Myocyte (in vitro differentiated cells): ENCODE data around the gene SSR3. TPM values are rescaled to one million over a fixed set of nuclear protein-coding genes. Genes with fewer than 3 reads are reported as not detected.
"Not testable (repeated sequence)": the region's sequence is repeated elsewhere in the genome, so short reads cannot be mapped to it uniquely, and the experiment has no call there.

Source experiments
- DNase-seq: peaks from one replicate; pipeline ENCODE4 v3.0.0-alpha.2; 2012; ENCODE audit warnings: low read depth
- polyA plus RNA-seq: library from polyadenylated mRNA; unstranded; fragments of >200 nt; gene quantifications from one replicate; pipeline ENCODE4 v1.2.1, GENCODE V29; 2012; ENCODE audit warnings: missing spikeins
- total RNA-seq: library from RNA; depleted of rRNA; stranded (reverse); fragments of >200 nt; gene quantifications from 2 replicates; pipeline ENCODE4 v1.2.3, GENCODE V29; 2014

The SSR3 gene
- total RNA-seq = 338 and 358 TPM in 2 replicates
- 423 TPM for polyA plus RNA-seq

- DNase-seq = peak; percentile 100
These were observed at the start of gene SSR3 for GRCh38 chr3:156554842-156555687. TSS of gene SSR3 (minus strand) at chr3:156555117. CDS start at chr3:156555089, 28 bp downstream.

- no peak for DNase-seq
These were observed 49.2 kb upstream of the SSR3 start for GRCh38 chr3:156604064-156604641.

GRCh38 chr3:156603379-156604017, 48.6 kb upstream of the SSR3 start:
- DNase-seq = no peak

GRCh38 chr3:156602424-156602823, 47.5 kb upstream of the SSR3 start:
- DNase-seq = no peak

DNA sequence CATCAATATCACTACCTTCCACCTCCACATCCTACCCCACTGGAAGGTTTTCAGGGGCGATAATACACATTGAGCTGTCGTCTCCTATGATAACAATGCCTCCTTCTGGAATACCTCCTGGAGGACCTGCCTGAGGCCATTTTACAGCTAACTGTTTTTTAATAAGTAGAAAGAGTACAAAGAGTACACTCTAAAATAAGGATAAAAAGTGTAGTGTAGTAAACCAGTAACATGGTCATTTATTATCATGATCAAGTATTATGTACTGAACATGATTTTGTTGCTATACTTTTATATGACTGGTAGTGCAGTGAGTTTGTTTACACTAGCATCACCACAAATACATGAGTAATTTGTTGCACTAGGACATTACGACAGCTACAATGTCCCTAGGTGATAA, 46.6 kb upstream of the SSR3 start:
- no peak for DNase-seq

DNA sequence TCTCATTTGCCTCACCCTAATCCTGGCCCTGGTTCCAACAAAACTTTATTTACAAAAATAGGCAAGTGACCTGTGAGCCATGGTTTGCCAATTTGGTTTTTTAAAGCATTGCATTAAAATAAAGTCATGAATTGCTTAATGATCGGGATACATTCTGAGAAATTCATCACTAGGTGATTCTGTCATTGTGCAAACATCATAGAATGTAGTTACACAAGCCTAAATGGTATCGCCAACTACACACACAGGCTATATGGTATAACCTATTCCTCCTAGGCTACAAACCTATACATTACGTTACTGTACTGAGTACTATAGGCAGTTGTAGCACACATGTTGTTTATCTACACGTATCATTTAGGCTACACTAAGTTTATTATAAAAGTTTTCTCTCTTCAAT, 45.9 kb upstream of the SSR3 start:
- no peak for DNase-seq

DNA sequence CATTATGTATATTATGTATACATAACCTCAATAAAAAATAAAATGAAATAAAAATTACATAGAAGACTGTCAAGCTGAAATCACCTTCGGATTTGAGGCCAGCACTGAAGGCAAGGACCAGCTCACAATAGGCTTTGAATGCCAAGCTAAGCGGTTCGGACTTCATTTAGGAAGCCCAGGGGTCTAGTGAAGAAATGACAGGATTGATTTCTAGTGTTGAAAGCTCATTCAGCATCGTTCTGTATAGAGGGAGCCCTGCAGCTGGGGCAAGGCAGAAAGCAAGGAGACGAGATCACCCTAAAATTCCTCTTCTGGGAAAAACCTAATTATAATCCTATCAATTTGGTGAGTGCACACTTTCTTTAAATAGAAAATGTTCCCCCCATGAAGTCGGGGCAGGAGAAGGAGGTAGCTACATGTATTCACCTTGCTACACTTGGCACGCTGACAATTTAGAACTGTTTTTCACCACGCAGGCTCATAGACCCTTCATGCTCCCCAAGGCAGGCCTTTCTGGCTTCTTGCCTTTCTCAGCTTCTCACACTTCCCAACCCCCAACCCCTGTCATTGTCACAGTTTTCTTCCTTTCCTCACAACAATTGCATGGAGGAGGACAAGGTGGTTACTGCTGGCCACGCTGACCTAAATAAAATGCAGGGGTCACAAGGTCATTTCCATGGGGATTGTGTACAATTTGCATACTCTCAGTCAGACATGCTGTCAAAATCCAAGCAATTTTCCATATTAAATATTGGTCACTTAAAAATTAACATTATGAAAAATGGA, 44.4 kb upstream of the SSR3 start:
- DNase-seq = no peak

DNA sequence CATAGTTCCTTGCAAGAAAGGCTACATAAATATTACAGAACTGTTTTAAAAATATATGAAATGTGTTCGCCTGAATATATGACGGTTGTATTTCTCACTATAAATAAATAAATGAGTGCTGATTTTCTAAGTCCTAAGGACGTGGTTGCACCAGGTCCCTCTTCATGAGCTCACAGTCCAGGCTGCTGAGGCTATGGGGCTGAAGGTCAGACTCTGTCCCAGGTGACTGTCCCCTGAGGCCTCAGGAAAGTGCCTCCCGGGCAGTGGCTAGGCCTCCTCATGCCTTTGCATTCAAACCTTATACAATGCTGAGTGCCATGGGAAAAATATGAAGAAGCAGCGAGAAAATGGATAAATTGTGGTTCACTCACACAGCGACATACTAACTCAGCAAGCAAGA, 43.5 kb upstream of the SSR3 start:
- DNase-seq = no peak

DNA sequence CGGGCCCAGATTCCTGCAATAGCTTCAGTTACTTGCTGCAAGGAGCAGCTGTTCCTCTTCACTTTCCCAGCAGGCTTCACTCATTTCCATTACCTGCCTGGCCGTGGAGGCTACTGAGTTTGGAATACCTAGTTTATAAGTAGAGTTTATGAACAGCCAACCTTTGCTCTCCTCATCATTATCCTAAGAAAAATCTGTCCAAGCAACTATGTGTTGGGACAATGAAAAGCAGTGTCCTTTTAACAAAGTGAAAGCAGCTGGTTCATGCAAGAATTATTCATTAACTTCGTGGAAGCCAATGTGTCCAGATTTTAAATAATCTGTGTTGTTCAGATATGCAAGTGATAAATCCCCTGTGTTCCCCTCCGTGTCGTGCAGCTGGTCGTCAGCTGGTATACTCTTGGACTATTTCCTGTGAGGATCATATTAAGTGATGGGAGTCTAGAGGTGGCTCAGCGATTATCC, 39.3 kb upstream of the SSR3 start:
- peak; percentile 24 for DNase-seq

GRCh38 chr3:156593814-156594213, 38.9 kb upstream of the SSR3 start:
- DNase-seq = no peak

DNA sequence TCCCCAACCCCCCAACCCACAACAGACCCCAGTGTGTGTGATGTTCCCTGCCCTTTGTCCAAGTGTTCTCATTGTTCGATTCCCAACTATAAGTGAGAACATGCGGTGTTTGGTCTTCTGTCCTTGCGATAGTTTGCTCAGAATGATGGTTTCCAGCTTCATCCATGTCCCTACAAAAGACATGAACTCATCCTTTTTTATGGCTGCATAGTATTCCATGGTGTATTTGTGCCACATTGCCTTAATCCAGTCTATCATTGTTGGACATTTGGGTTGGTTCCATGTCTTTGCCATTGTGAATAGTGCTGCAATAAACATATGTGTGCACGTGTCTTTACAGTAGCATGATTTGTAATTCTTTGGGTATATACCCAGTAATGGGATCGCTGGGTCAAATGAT, 34.9 kb upstream of the SSR3 start:
- not testable (repeated sequence) for DNase-seq

DNA sequence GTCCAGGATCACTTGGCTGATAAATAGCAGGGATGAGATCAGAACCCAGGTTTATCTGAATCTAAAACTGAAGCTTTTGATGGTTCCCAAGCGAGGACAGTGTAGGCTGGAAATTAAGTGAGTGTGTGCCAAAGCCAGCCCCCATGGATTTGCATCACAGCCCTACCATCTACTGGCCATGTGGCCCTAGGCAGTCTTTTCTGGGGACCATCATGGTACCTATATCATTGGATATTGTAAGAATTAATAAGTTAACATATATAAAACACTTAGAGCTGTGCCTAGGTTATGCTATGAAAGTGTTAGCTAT, 32.8 kb upstream of the SSR3 start:
- DNase-seq = no peak

DNA sequence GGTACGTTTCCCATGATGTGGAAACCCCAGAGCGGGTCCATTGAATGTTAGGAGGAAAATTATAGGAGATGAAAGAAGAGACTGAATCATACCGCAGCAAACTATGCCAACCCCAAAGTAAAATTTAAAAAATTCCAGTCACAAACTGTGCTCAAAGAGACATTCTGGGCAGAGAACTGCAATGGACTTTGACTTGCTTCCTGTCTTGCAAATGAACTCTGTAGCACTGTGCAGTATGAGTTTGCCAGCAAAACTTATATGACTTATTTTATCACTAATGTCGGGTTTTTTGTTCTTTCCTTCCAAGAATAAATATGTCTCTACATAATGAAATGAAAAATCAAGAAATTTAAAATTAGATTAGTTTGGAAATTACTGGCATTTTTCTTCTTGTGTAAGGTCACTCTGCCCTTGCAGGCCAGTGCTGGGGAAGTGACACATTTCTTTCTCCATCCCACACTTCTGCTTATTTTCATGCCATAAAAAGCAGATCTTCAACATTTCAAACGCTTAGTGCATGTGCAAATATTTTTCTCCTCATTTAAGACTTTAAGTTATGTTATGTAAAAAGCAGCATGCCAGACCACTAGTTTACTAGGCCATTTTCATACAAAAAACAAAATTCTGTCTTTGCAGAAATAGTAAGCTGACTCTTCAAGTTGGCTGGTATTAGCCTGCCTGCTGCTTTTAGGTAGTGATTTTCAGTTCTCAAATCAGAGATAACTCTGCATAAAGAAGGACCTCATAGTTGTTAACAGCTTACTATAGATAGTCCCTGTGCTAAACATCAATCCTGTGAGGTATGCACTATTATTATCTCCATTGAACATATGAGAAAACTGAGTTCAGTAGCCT, 32.2 kb upstream of the SSR3 start:
- no peak for DNase-seq

DNA sequence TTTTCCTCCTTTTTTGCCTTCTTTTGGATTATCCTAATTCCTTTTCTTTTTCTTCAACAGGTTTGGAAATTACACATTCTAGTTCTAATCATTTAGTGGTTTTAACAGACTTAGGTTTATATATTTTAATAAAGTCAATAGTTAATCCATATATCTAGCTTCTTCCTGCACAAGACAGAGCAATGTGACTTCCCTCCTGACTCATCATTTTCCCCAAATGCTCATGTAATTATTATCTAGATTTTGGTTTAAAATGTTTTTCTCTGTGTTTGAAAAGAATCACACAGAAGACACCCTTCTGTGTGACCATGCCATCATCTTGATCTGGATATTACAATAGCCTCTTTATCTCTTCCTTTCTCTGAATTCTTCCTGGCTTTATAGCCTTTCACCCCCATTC, 28.6 kb upstream of the SSR3 start:
- DNase-seq = no peak

DNA sequence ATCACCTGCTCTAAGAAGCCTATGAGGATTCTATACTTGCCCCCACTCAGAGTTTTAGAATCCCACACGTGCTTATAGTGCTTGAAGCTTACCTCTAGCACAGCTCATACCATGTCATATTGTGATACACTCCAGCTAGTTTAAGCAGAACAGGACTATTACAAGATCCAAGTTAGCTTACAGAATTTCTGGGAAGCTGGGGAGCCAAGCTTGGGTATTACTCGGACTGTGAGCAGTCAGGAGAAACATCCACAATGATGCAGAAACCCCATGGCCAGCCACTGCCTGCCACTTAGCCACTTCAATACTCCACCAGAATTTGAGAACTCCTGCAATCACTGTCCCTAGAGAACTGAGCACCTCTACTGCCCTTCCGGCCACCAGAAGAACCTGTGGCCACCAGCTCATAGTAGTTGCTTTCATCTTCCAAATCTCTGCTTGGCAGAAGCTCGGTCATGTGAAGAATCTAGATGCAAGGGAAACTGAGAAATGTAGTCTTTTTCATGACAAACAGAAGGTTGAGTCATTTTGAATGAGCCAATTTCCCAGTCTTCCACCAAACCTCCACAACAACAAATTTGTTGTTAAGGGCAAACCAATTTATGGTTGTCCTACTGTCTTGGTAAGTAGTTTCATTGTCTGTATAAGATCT, 27.7 kb upstream of the SSR3 start:
- no peak for DNase-seq

- no peak for DNase-seq
These were observed 27.0 kb upstream of the SSR3 start for GRCh38 chr3:156581954-156582353.

DNA sequence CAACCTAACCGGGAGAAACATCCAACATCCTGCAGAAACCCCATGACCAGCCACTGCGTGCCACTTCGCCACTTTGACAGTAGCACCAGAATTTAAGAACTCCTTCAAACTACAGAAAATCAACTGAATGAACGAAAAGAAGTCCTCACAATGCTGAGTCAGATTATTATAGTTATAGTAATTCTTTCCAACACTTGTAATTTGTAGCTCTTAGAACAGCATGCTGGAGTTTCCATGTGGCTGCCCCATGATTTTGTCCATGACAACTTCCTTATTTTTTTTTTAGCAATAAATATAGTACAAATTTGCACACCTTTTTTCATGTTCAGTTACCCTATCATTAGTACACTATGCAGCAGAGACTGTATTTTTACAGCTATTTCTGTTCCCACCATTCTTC, 26.1 kb upstream of the SSR3 start:
- DNase-seq = no peak

DNA sequence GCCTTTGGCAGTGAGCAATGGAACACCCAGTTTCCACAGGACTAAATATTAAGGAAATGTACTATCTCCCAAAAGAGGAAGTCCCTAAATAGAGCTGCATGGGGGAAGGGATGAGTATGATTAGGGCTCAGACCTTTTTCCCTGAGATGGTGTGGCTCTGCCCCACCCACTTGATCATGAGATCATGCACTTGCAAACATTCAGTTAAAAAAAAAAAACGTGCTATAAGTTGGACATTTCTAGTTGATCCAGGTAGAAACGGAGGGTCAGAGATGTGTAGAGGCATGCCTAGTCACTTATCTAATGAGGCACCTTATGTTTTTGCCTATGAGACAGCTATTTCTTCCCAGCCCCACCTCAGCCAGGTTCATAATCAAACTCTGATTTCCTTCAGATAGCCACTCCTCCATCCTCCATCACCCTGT, 24.5 kb upstream of the SSR3 start:
- no peak for DNase-seq

DNA sequence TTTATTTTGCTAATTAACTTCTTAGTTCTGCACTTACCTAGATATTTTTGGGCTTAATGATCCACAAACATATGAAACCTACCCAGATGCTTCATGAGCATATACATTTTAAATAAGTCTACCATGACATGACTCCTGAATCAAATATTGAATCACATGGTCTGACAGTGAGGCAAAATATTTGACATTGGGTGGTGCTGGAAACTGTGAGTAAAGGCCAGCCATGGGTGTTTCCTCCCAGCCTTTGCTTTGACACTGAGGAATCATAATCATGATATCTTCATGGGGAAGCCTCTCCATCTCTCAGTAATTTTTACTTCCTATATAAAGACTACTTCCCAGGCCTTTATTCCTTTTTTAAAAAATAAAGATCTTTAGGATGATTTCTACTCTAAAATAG, 22.8 kb upstream of the SSR3 start:
- DNase-seq = no peak

DNA sequence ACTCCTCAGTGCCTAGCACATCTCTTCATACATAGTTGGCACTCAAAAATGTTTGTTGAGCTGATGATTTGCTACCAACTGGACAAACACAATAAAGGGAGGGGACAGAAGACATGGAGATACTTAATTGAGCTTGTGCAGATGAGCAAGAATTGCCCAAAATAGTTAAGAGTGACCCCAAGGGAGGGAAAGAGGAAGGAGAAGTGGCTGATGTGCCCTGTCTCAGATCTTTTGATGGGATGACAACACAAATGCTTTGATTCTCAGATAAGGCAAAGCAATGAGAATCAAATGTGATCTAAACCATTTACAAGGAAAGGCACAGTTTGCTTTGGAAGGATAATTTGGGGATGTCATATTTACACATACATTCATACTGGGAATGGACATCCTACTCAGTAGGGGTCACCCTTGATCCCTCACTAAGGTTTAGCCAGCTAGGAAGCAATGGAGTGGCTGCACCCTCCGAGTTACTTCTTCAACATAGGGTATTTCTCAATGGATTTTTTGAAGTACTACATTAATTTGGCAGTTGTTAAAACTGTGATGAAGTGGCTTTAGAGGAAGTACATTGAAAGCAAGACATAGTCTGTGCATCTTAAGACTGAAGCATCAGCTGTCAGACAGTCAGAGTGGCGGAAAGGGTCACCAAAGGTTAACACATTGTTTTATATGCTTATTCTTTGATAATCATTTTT, 21.9 kb upstream of the SSR3 start:
- DNase-seq = no peak
